GM12878 (cell line): ENCODE results near the gene ZBTB39. TPM values are rescaled to one million over a fixed set of nuclear protein-coding genes. Genes with fewer than 3 reads are reported as not detected.

Source experiments
- ATAC-seq: fragments of 200-7000 bp; cut with Tn5 transposase; 3 replicates; pipeline ENCODE4 v1.9.1; 2020; ENCODE audit warnings: mild to moderate bottlenecking, moderate library complexity
- BruUV-seq: library from RNA; stranded (reverse); fragments of 400-500 nt; replicated peaks from 2 replicates; lab custom pipeline; 2021; lab: Mats Ljungman, UMichigan
- CTCF ChIA-PET: fragments of 300-600 bp; sonication (Branson Sonifier 250); formaldehyde crosslinking; extraction: SDS; loops from one replicate; lab custom pipeline; 2021; ENCODE audit warnings: inconsistent platforms; lab: Yijun Ruan, JAX
- POLR2A ChIA-PET: fragments of 350-600 bp; formaldehyde crosslinking; extraction: SDS; loops from one replicate; lab custom pipeline; 2021; ENCODE audit warnings: inconsistent platforms; lab: Charles Lee
- RAD21 ChIA-PET: fragments of 300-600 bp; sonication (Branson Sonifier 250); formaldehyde crosslinking; loops from one replicate; lab custom pipeline; 2023; ENCODE audit warnings: antibody characterized with exemption; ENCODE audit not compliant: unreplicated experiment; lab: Charles Lee
- SMC1A ChIA-PET: fragments of 300-600 bp; sonication (Branson Sonifier 250); formaldehyde crosslinking; loops from one replicate; lab custom pipeline; 2023; ENCODE audit not compliant: unreplicated experiment, uncharacterized antibody; lab: Charles Lee
- DNase-seq: peaks from one replicate; pipeline ENCODE4 v3.0.0-alpha.2; 2011; ENCODE audit warnings: low read depth, low spot score
- FAIRE-seq: peaks from 3 replicates; lab custom pipeline; 2011; peaks lifted over from hg19 to GRCh38; lab: Jason Lieb, UNC
- H2AFZ ChIP-seq: 2 replicates; pipeline ENCODE4 v1.6.0; 2011; ENCODE audit warnings: low read depth, low read length, control low read depth; ENCODE audit not compliant: control insufficient read depth
- H3K27ac ChIP-seq: 2 replicates; pipeline ENCODE4 v1.5.1; 2011; ENCODE audit warnings: control low read depth; ENCODE audit not compliant: control insufficient read depth, insufficient read depth
- H3K27me3 ChIP-seq, 2 experiments: replicated peaks in 1 of 2; 2 replicates each; pipeline versions ENCODE4 v1.6.0 to v1.6.1; 2011; ENCODE audit warnings: low read length in 1 of 2; ENCODE audit not compliant: control insufficient read depth in 2 of 2, insufficient read depth in 2 of 2
- H3K36me3 ChIP-seq, 2 experiments: 2 replicates each; pipeline ENCODE4 v1.5.1; 2011; ENCODE audit warnings: low read length in 1 of 2; ENCODE audit not compliant: control insufficient read depth in 2 of 2, insufficient read depth in 2 of 2
- H3K4me1 ChIP-seq: 2 replicates; pipeline ENCODE4 v1.6.1; 2011; ENCODE audit warnings: mild to moderate bottlenecking, low read length, moderate library complexity, mixed read lengths; ENCODE audit not compliant: control insufficient read depth, insufficient read depth
- H3K4me2 ChIP-seq: 2 replicates; pipeline ENCODE4 v1.6.0; 2011; ENCODE audit warnings: control low read depth; ENCODE audit not compliant: control insufficient read depth, insufficient read depth
- H3K4me3 ChIP-seq: fragments of 200-600 bp; sonication (generic); 2 replicates; pipeline ENCODE4 v1.5.1; 2016
- H3K79me2 ChIP-seq: 2 replicates; pipeline ENCODE4 v1.6.0; 2011; ENCODE audit warnings: low read length; ENCODE audit not compliant: control insufficient read depth, insufficient read depth
- H3K9ac ChIP-seq: 2 replicates; pipeline ENCODE4 v1.8.0; 2011; ENCODE audit warnings: low read length, control low read depth, mixed read lengths; ENCODE audit not compliant: control insufficient read depth, insufficient read depth
- H3K9me3 ChIP-seq: replicated peaks from 3 replicates; pipeline ENCODE4 v1.5.1; 2011; ENCODE audit warnings: mild to moderate bottlenecking, low read length; ENCODE audit not compliant: control insufficient read depth, insufficient read depth
- H4K20me1 ChIP-seq: 2 replicates; pipeline ENCODE4 v1.6.0; 2011; ENCODE audit not compliant: control insufficient read depth, insufficient read depth
- JUNB ChIP-seq: IDR thresholded peaks from 2 replicates; pipeline ENCODE4 v1.6.1; 2016; ENCODE audit warnings: antibody characterized with exemption, mild to moderate bottlenecking
- MEF2A ChIP-seq: IDR thresholded peaks from 2 replicates; pipeline ENCODE4 v1.6.1; 2011; ENCODE audit warnings: low read depth, mild to moderate bottlenecking, low read length, moderate library complexity; ENCODE audit not compliant: insufficient read depth
- MYC ChIP-seq: IDR thresholded peaks from 2 replicates; pipeline ENCODE4 v1.6.1; 2011; ENCODE audit warnings: mild to moderate bottlenecking, low read length, moderate library complexity, inconsistent platforms; ENCODE audit not compliant: insufficient read depth, insufficient replicate concordance, insufficient read length, severe bottlenecking
- POLR2AphosphoS2 ChIP-seq: IDR thresholded peaks from 2 replicates; pipeline ENCODE4 v1.6.1; 2011; ENCODE audit warnings: low read depth, mild to moderate bottlenecking, low read length, improper control_type of control experiment, moderate library complexity
- RAD21 ChIP-seq: IDR thresholded peaks from 2 replicates; pipeline ENCODE4 v1.6.1; 2011; ENCODE audit warnings: mild to moderate bottlenecking, low read depth, low read length, moderate library complexity; ENCODE audit not compliant: insufficient read depth
- RAD51 ChIP-seq: fragments of 450-650 bp; IDR thresholded peaks from 2 replicates; pipeline ENCODE4 v1.6.1; 2016; ENCODE audit warnings: moderate library complexity, mild to moderate bottlenecking, inconsistent platforms
- SMC3 ChIP-seq: IDR thresholded peaks from 2 replicates; pipeline ENCODE4 v1.6.1; 2011; ENCODE audit warnings: low read length, improper control_type of control experiment, borderline replicate concordance
- SUZ12 ChIP-seq: fragments of 200-600 bp; sonication (generic); IDR thresholded peaks from one replicate; pipeline ENCODE4 v1.6.1; 2018; ENCODE audit warnings: antibody characterized with exemption, mild to moderate bottlenecking; ENCODE audit not compliant: unreplicated experiment
- TCF3 ChIP-seq: IDR thresholded peaks from 2 replicates; pipeline ENCODE4 v1.6.1; 2012; ENCODE audit warnings: low read depth, mild to moderate bottlenecking, low read length, borderline replicate concordance; ENCODE audit not compliant: insufficient read depth
- whole genome bisulfite sequencing: methylation state at CpG from one replicate; pipeline ENCODE4 v1.1.6; 2016; ENCODE audit warnings: low lambda C conversion rate; ENCODE audit not compliant: insufficient replicate concordance, insufficient coverage; ENCODE audit errors: missing lambda C conversion rate; 5-methylcytosine and 5-hydroxymethylcytosine counted together
- in situ Hi-C: fragments of 300-500 bp; cut with MboI; formaldehyde crosslinking; loops from 9 replicates; pipeline ENCODE4 v1.14.3; 2018; ENCODE audit warnings: mixed read lengths
- intact Hi-C: fragments of 100-400 bp; cut with micrococcal nuclease; formaldehyde crosslinking; loops from one replicate; pipeline ENCODE4 v1.14.2; 2022; ENCODE audit not compliant: unreplicated experiment
- polyA plus RNA-seq, 11 experiments: library from polyadenylated mRNA; depleted of rRNA in 4 of 11; unstranded in 6 of 11; stranded (reverse) in 5 of 11; fragments of >200 nt; fragmentation: Nextera tagmentation in 4 of 11; fragmentation: Illumina TruSeq in 1 of 11; extraction: Ambion mirVana in 4 of 11; extraction: Trizol in 1 of 11; gene quantifications; 1 replicate in 1 of 11; 2 replicates in 10 of 11; pipeline versions ENCODE4 v1.2.1 to v1.2.3, GENCODE V29; 2011 to 2016; ENCODE audit warnings: inconsistent platforms in 2 of 11, missing spikeins in 2 of 11, low read depth in 1 of 11
- total RNA-seq, 4 experiments: library from RNA; depleted of rRNA in 3 of 4; stranded (reverse); fragments of >200 nt in 3 of 4; fragmentation: Illumina TruSeq in 1 of 4; extraction: Trizol in 1 of 4; gene quantifications; 2 replicates each; pipeline versions ENCODE4 v1.2.1 to v1.2.3, GENCODE V29; 2013 to 2021
- TF ChIP-seq, protein P1 (sequence below), 3 experiments: IDR thresholded peaks in 2 of 3; conservative IDR thresholded peaks in 1 of 3; 2 replicates each; pipeline ENCODE4 v1.5.1; 2011; ENCODE audit warnings: low read depth in 3 of 3, low read length in 3 of 3, mild to moderate bottlenecking in 3 of 3, control low read depth in 2 of 3, moderate library complexity in 2 of 3, inconsistent platforms in 1 of 3, mixed read lengths in 1 of 3; ENCODE audit not compliant: control insufficient read depth in 2 of 3, insufficient read depth in 1 of 3; ENCODE audit errors: extremely low read depth in 1 of 3
- TF ChIP-seq, protein P2 (sequence below): IDR thresholded peaks from 2 replicates; pipeline ENCODE4 v1.6.1; 2012; ENCODE audit warnings: low read depth, low read length, improper control_type of control experiment

Gene ZBTB39
- total and polyA plus RNA-seq, 10 of the 15 experiments (the other 5 are each of a cell fraction or from before 2014, with no cell fraction given): 0.88 to 6.8 (median 4.4) TPM

DNA sequence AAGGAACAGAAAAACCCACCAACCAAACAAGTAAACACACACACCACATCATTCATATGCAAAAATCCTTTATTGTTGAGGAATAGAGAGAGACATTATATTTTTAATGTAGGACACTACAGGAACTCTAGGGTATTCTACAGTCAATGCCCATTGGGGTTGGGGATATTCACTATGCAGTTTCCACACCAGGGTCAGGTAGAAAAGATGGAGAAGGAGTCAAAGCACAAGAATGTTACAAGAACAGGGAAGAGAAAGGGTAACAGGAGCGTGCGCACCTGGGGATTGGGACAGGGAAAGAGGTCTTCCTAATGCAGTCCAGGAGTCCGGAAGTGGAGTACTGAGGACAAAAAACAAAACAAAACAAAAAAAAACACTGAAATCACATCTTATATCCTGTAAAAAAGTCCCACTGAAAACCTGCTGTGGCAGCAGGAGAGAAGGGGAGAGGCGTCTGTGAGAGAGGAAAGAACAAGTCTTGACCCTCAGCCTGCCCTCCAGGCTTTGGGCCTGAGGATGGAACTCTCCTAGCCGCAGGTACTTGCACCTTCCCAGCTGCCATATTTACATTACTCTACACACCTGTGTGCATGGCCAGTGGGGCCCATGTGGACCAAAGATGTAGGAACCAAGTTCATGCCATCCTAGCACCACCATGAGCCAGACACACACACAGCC lies 3.7 kb upstream of the ZBTB39 start:
- WGBS: 74% methylated on average over 5 of the region's 5 CpGs
- no peak for FAIRE-seq

DNA sequence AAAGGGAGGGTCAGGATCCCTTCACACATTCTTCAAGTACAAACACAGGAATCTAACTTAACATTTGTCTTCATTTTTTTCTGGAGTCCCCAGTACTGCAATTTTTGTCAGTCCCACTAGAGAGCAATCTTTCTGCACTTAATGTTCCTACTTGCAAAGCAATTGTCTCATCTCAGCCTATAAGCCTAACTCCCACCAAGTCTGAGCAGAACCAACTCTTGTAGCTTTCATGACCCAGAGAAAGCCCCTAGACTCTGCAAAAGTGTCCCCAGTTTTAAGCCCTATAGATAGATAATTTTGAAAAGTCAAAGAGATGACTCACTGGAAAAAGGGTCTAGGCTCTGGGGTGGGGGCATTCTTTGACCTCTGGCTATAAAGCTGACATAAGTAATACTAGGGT lies 1.8 kb upstream of the ZBTB39 start:
- ChIA-PET SMC1A (interaction anchor here (1.2 to 12.3 kb wide), 7 partner anchors 10 to 249 kb away, joined by 4 to 125 read pairs (median 6); partner anchors contain the start of genes HSD17B6 and STAT6), CTCF (interaction anchor here (0.6 to 12.1 kb wide), 21 partner anchors 8 to 253 kb away, joined by 3 to 177 read pairs (median 6); partner anchors contain the start of genes PRIM1, STAT6 and TAC3), RAD21 (interaction anchor here (0.8 to 3.1 kb wide), 10 partner anchors 20 to 104 kb away, joined by 3 to 20 read pairs (median 4); partner anchors contain the start of genes MYO1A, NEMP1 and STAT6), POLR2A (interaction anchor here (1.1 kb wide), 1 partner anchor 104 kb away, joined by 4 read pairs; the partner anchor contains the start of gene STAT6)
- DNase-seq (peak; percentile 27), ATAC-seq (peak; percentile 49), FAIRE-seq (peak; percentile 68)
- H3K9me3 ChIP-seq: no peaks in the 10 kb centered on the region
- H3K4me1 ChIP-seq: peaks cover 24% of the 10 kb centered on the region
- no peaks in the 10 kb centered on the region for H3K27me3 ChIP-seq
- H4K20me1 ChIP-seq: no peaks in the 10 kb centered on the region
- no peak overlapping the region for H3K4me2 ChIP-seq
- in situ Hi-C loops: no loop called here
- H3K4me3 ChIP-seq: no peak overlapping the region
- intact Hi-C loops: loop anchor here (1.0 to 2.0 kb wide), 3 partner anchors 54 to 175 kb away; no protein-coding TSS in a partner anchor
- 0 out of 4 replicates have a peak, but pooled peaks cover 1 to 6% of the 10 kb centered on the region in 2 experiments for H3K36me3 ChIP-seq
- BruUV-seq: no TSS peak
- H2AFZ ChIP-seq: no peak overlapping the region
- peaks cover 6% of the 10 kb centered on the region for H3K79me2 ChIP-seq
- no peak overlapping the region for H3K27ac ChIP-seq
- no peak overlapping the region for H3K9ac ChIP-seq
- TF ChIP-seq TCF3 (no peak), SUZ12 (no peak), MYC (no peak), JUNB (0 out of 2 replicates have a peak, but pooled peaks have one; percentile 8), RAD21 (peak; percentile 84), RAD51 (no peak), POLR2AphosphoS2 (no peak), SMC3 (peak; percentile 83), MEF2A (no peak)
- TF ChIP-seq, protein P1, sequence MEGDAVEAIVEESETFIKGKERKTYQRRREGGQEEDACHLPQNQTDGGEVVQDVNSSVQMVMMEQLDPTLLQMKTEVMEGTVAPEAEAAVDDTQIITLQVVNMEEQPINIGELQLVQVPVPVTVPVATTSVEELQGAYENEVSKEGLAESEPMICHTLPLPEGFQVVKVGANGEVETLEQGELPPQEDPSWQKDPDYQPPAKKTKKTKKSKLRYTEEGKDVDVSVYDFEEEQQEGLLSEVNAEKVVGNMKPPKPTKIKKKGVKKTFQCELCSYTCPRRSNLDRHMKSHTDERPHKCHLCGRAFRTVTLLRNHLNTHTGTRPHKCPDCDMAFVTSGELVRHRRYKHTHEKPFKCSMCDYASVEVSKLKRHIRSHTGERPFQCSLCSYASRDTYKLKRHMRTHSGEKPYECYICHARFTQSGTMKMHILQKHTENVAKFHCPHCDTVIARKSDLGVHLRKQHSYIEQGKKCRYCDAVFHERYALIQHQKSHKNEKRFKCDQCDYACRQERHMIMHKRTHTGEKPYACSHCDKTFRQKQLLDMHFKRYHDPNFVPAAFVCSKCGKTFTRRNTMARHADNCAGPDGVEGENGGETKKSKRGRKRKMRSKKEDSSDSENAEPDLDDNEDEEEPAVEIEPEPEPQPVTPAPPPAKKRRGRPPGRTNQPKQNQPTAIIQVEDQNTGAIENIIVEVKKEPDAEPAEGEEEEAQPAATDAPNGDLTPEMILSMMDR (IDR thresholded peaks at IDR 0.05 in 2 of 3, conservative IDR thresholded peaks at IDR 0.05 in 1 of 3; ENCODE audit: control insufficient read depth in 2 of 3, extremely low read depth in 1 of 3, insufficient read depth in 1 of 3, low read depth in 3 of 3, low read length in 3 of 3): peak; percentile 75 to 77 (median 77); a peak in 5 of 6 replicates
- TF ChIP-seq, protein P2, sequence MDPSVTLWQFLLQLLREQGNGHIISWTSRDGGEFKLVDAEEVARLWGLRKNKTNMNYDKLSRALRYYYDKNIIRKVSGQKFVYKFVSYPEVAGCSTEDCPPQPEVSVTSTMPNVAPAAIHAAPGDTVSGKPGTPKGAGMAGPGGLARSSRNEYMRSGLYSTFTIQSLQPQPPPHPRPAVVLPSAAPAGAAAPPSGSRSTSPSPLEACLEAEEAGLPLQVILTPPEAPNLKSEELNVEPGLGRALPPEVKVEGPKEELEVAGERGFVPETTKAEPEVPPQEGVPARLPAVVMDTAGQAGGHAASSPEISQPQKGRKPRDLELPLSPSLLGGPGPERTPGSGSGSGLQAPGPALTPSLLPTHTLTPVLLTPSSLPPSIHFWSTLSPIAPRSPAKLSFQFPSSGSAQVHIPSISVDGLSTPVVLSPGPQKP: no peak

More for the DNA sequence above, 3.7 kb upstream of the ZBTB39 start:
- ChIA-PET POLR2A (no interaction called here), CTCF (interaction anchor here (1.0 to 9.5 kb wide), 7 partner anchors 8 to 173 kb away, joined by 3 to 117 read pairs (median 5); partner anchors contain the start of gene STAT6), RAD21 (interaction anchor here (1.3 to 3.1 kb wide), 6 partner anchors 24 to 284 kb away, joined by 3 to 8 read pairs (median 4); partner anchors contain the start of genes NACA and STAT6), SMC1A (interaction anchor here (1.0 to 12.3 kb wide), 4 partner anchors 51 to 251 kb away, joined by 3 to 125 read pairs (median 46); partner anchors contain the start of genes HSD17B6 and STAT6)
- H3K4me2 ChIP-seq: no peak overlapping the region
- DNase-seq (no peak), ATAC-seq (no peak)
- H2AFZ ChIP-seq: no peak overlapping the region
- no peak for TF ChIP-seq RAD21
- H3K27me3 ChIP-seq: no peaks in the 10 kb centered on the region
- H4K20me1 ChIP-seq: no peaks in the 10 kb centered on the region
- intact Hi-C loops (loop anchor here (2.0 kb wide), 1 partner anchor 173 kb away; no protein-coding TSS in a partner anchor), in situ Hi-C loops (no loop called here)
- no TSS peak for BruUV-seq
- no peak overlapping the region for H3K9ac ChIP-seq
- H3K4me3 ChIP-seq: no peak overlapping the region
- H3K27ac ChIP-seq: no peak overlapping the region
- no peaks in the 10 kb centered on the region for H3K9me3 ChIP-seq
- H3K4me1 ChIP-seq: peaks cover 26% of the 10 kb centered on the region
- peaks cover 6% of the 10 kb centered on the region for H3K79me2 ChIP-seq
- H3K36me3 ChIP-seq: no peaks in the 10 kb centered on the region
